Activated T-helper 9 cell treated with anti-CD3 and anti-CD28 coated beads, Interleukin-2, amount 50 U/mL, for 16 hours (primary cell): ENCODE results near the gene MON2.
A peak's percentile ranks its signal among the peaks of the same experiment; 100 is the strongest.
"Not testable (repeated sequence)": the region's sequence is repeated elsewhere in the genome, so short reads cannot be mapped to it uniquely, and the experiment has no call there.

Experiments
- DNase-seq: peaks from one replicate; pipeline ENCODE4 v3.0.0-alpha.2; 2020; ENCODE audit warnings: low read depth

The MON2 gene

DNA sequence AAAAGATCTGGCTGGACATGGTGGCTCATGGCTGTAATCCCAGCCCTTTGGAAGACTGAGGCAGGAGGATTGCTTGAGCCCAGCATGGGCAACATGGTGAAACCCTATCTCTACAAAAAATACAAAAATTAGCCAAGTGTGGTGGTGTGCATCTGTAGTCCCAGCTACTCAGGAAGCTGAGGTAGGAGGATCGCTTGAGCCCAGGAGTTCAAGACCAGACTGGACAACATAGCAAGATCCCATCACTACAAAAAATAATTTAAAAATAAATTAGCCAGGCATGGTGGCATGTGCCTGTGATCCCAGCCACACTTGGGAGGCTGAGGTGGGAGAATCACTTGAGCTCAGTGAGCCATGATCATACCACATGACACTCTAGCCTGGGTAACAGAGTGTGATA, 92.7 kb downstream of the MON2 start:
- DNase-seq = not testable (repeated sequence)

DNA sequence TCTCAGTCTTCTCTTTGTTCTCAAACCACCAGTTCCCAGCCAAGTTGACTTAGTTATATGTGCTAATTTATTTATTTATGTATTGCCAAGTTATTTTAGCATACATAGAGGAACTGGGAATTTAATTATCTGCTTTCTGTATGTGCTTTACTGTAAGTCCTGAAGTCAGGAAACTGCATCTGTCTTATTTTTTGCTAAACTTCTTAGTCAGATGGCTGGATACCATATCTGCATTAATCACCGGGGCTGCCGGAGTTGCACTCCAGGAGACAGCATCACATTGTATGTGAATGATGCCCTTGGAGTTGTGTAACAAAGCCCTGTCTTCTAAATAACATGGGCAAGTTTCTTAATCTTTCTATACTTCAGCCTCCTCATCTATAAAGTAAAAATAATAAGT, 96.2 kb downstream of the MON2 start:
- DNase-seq = no peak

DNA sequence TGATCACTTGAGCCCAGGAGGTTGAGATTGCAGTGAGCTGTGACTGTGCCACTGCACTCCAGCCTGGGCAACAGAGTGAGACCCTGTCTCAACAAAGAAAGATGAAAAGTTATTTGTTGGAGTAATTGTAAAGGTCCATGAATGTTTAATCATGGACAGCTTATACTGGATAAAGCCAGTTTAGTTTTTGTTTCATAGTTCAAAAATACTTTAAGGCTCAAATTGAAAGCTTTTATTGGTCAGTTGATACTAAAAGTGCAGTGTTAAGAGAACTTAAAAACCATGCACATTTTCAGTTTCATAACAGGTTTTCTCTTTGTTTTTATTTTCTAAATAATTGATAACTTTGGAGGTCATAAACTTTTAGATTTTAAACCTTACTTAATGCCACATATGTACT, 108.4 kb downstream of the MON2 start:
- no peak for DNase-seq

DNA sequence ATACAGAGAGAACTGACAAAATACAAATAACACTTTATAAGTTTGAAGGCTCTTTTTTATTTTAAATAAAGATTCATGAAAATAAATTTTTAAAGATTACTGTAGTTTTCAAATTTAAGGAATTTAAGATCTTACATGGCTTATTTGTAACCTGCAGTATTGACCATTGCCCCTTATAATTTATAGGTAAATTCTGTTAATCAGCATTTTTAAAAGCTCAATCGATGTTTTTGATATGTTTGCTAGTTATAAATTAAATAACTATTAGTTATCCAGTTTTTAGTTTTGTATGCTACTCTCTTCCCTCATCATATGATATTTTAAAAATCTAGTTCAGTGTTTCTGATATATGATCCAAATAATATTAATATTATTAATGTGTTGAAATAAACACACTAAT, 109.9 kb downstream of the MON2 start:
- no peak for DNase-seq

DNA sequence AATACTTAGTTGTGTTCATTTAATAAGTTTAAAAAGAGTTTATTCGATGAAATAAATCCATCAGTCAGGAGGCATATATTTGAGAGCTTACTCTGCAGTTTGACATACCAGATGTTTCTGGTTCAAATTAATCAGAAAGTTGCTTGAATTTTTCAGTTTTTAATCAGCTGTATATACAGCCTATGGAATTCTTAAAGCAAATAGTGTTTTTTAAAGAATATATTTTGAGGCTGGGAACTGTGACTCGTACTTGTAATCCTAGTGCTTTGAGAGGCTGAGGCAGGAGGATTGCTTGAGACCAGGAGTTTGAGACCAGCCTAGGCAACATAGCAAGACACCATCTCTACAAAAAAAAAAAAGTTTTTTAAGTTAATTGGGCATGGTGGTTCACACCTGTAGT, 112.1 kb downstream of the MON2 start:
- DNase-seq = no peak

DNA sequence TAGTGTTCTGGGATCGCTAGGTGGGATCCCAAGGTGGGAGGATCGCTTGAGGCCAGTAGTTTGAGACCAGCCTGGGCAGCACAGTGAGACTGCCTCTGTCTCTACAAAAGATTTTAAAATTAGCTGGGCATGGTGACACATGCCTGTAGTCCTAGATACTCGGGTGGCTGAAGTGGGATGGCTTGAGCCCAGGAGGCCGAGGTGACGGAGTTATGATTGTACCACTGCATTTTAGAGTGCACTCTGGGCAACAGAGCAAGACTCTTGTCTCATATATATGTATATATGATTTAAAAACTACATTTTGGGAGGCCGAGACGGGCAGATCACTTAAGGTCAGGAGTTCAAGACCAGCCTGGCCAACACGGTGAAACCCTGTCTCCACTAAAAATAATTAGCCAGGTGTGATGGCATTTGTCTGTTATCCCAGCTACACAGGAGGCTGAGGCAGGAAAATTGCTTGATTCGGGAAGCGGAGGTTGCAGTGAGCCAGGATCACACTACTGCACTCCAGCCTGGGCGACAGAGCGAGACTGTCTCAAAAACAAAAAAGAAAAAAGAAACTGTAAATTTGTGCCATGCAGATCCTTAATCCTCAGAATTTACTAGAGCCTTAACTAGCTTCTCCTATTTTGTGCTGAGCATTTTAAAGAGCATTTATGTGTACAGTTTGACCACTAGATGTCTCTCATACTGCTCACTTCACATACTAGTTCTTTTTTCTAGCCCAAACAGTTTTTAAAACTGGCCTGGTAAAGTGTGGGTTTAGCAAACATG, 114.8 kb downstream of the MON2 start:
- DNase-seq = no peak

DNA sequence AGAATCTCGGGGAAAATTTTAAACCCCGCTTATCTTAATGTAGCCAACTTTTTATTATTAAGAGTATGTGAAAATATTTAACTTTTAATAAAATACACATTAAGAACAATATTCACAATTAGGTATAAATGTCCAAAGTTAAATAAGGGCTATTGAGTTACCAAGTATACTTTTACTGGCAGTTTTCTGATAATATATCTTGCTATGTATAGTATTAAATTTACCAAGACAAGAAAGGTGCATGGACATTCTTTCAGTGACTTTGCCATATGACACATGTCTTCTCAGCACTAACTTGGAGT, 115.4 kb downstream of the MON2 start:
- no peak for DNase-seq

DNA sequence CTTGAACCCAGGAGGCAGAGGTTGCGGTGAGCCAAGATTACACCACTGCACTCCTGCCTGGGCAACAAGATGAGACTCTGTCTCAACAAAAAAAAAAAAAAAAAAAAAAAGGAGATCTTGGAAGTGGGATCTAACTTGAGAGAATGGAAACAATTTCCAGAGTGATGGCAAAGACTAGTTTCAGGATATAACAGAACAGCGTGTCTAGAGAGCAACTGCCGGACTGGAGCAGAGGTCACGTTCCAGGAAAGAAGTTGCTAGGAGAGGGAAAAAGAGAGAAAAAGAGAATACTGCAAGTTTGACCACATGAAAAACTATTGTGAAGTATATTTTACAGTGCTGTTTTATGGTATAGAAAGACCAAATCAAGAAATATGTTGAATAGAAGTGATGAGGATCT, 118.0 kb downstream of the MON2 start:
- no peak for DNase-seq

DNA sequence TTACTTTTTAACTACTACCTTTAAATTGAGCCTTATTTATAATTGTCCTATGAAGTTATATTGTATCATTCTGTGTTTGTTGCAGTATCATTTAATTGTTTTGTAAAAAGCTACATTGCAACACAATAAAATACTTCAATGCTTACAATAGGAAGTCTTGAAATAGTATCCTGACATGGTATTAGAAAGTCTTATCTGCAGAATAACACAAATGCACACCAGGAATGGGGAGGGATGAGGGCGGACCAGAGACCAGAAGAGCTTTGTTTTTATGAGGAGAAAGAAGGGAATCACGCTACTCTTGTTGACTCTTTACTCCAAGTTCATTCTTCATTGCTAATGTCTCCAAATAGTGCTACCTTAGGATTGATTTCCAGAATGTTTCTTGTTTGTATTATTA, 120.2 kb downstream of the MON2 start:
- DNase-seq = no peak

DNA sequence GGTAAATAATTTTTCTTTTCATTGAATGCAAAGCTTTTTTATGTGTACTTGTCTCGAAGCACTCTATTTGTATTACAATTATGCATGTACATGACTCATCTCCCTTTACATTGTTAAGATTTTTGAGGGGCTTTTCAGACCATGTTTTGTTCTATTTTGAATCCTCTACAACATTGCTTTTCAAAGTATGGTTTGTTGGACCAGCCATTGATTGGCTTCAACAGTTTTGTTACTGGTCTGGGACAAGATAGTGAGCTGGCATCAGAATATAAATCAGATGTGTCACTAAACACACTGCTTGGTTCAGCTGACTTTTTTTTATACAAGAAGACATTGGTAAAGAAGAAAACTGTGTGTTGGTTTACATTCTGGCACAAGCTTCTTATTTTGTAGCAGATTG, 122.3 kb downstream of the MON2 start:
- no peak for DNase-seq

DNA sequence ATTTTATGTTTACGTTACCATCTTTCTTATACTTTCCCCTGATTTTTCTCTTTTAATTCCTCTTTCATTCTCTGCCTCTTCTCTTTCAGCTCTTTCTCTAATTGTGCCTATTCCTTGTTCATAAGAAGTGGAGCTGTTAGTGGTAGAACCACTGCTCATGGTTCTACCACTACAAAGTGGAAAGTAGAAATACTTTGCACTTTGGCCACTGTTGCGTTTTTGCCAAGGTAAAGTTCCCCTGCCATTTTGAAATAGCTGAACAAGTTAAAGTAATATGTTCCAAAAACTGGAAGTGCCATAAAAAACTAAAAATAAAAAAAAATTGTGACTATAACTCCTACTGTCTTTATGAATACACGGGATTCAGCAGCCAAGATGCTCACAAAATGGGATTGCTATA, 130.6 kb downstream of the MON2 start:
- DNase-seq = no peak

DNA sequence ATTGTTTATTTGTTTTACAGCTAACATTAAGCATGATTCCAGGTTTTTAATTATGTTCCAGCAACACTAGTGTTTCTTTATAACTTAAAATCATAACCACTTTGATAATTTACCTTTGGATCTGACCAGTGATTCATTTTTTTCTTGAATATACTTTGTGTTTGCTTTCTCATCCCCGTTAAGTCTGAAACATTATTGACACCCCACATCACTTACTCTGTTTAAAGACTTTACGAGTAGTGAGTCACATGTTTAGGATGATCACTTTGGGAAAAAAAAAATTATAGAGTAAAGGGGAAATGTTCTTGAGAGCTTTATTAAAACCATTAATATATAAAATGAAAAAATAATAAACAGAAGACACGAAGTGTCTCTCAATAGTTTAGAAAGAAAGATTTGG, 132.2 kb downstream of the MON2 start:
- DNase-seq = no peak

DNA sequence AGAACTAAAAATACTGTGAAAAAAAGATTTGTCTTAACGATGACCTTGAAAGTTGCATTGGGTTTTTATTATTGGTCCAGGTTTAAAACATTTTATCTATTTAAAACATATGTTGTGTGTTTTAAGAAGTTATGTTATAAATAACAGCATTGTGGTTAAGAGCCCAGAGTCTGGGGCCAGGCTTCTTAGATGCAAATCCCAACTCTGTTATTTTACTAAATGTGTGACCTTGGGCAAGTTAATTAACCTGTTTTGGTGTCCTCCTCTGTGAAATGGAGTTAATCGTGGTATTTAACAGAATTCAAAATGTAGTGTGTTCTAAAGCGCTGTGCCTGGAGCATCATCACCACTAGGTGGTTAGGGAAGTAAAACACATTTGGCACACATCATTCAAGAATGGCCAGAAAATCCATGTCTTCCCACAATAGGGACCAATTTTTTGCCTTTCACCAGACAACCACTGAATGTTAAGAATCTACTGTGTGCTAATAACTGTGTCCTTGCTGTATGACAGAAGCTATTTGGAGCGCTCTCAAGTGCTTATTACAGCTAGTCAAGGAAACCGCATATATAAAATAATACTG, 133.3 kb downstream of the MON2 start:
- no peak for DNase-seq

DNA sequence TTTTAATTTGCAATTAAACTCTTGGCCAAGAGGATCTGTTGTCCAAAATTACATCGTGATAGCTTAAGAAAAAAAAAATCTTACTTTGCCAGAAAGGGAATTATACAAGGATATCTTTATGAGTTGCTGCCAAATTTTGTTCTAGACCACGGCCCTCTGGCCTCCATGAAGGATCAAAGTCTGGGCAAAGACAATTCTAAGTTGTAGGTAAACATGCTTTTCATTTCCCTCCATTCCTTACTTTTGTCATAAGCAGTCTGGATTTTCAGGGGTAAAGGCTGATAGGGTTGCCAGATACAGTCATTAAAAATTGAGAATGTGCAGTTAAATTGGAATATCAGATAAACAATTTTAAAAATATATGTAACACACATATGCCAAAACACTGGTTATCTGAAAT, 135.1 kb downstream of the MON2 start:
- DNase-seq = no peak

DNA sequence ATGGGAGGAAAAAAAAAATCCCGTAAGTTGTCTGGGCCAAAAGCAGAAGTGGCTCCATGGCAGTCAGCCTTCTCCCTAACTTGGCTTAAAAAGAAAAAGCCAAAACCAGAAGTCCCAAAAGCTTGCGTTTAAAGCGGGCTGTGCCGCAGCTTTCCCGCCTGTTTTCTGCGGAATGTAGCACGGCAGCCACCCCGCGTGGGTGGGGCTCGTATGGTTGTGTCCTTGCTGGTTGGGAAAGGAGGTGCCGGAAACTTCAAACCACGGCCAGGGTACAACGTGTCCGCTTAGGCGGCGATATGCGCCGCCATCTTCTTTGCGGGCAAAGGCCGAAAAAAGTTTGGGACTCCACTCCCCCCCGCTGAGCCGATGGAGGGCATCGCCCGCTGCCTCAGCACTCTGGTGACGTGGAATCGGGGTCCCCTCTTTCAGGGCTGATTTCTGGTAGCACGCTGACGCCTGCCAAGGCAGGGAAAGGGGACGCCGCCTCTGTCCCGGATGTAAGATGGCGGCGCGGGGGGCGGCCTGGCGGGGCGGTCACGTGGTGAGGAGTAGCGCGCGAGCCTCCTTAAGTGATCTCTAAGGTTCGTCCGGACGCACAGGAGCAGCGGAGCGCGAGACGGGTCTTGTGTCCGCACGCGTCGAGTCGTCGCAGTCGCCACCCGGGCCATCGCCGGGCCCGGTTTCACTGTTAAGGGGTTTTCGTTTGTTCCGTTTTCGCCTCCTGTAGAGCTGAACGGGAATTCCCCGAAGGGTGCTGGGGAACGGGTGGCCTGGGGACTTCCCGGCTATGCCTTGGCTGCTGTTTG, 135.8 kb downstream of the MON2 start:
- peak; percentile 78 for DNase-seq

DNA sequence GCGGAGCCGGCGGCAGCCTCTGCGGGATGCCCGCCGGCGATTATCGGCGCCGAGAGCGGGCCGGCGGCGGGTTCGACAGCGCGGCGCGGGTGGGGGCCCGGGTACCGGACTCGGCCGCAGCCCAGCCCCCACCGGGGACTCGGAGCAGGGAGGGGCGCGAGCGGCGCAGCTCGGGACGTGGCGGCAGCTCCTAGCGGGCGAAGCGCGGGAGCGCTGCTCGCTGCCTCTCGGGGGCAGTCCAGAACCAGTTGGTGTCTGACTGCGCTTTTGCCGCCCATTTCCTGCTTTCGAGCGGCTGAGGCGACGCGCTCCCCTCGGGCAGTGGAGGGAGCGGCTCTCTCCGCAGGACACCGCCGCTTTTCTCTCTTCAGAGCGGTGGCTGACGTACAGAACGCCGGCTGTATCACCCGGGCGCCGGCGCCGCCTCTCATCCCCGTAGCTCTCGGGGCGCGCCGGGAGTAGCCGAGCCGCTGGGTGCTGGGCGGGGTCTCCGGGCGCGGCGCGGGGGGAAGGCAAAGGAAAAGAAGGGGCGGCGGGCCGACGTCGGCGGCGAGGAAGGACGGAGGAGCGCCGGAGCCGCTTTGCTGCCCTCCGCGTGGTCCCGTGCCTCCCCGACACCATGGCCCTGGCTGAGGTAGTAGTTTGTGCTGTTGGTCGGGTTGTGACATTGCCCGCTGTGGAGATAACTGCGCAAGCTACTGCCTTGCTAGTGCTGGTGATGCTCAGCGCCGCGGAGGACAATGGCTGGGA, 136.6 kb downstream of the MON2 start:
- peak; percentile 68 for DNase-seq

DNA sequence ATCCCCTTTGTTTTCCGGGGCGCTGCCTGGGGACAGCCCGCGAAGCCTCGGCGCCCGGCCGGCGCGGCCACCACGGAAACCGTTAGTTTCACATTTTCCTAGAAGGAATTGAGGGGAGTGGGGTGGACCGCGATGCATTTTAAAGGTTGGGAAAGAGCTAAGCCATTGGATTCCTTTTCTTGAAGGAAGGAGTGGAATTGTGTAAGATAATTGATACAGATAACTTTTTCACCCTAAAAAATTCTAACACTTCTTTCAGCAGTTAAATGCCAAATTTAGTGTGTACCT, 137.1 kb downstream of the MON2 start:
- DNase-seq = no peak

DNA sequence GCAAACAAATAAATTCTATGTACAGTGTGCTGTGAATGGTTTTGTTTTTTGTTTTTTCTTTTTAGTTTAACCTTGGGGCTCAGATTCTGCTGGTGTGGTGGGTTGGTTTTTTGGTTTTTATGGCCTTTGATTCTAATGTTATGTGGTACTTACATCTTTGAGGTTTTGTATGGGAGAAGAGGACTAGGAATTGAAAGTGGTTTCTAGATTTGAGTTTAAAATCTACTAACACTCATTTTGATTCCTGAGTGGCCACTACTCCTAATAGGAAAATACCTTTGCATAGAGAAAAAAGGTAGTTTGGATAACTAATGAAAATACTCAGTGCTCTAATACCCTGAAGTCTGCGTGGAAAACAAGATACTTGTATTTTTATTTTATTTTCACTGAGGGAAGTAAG, 137.7 kb downstream of the MON2 start:
- DNase-seq = no peak

DNA sequence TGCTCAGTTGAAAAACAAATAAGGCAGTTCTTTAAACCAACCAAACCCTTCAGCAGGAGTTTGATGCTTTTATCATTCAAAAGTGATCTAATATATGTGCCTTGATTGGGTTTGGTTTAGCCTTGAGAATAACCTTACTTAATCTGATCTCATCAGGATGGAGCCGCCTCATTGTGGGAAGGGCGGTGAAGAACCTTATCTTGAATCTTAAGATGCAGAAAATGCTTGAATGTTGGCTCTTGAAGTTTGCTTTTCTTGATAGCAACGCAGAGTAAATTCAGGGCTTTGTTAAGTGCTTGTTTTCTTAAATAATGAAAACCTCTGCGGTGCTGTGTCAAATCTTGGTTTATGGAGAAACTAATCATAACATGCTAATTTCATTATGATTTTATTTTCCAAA, 138.2 kb downstream of the MON2 start:
- no peak for DNase-seq

DNA sequence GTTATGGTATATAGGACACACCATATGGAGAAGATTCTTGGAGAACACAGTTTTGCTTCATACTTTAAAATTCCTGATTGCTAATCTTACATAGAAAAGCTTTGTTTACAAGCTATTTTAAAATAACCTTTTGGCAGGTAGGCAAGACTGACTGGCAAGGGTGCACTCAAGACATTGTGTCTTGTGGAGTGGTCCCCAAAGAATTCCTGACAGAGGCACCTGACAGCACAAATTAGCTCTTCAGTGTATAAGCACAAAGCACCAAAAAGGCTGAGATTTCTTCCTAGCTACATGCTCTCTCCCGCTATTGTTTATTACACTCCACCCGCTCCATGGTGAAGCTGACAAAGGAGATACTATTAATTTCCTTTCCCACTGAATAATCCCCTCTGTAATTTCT, 139.4 kb downstream of the MON2 start:
- DNase-seq = no peak

DNA sequence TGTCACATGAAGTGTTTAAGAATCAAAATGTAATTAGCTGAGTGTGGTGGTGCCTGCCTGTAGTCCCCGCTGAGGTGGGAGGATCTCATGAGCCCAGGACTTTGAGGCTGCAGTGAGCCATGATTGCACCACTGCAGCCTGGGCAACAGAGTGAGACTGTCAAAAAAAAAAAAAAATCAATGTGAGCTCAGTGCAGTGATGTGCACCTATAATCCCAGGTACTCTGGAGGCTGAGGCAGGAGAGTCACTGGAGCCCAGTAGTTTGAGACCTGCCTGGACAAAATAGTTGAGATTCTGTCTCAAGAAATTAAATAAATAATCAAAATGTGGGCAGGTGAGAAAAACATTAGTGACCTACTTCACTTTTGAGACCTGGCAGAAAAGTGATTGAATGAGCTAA, 140.0 kb downstream of the MON2 start:
- DNase-seq = no peak

DNA sequence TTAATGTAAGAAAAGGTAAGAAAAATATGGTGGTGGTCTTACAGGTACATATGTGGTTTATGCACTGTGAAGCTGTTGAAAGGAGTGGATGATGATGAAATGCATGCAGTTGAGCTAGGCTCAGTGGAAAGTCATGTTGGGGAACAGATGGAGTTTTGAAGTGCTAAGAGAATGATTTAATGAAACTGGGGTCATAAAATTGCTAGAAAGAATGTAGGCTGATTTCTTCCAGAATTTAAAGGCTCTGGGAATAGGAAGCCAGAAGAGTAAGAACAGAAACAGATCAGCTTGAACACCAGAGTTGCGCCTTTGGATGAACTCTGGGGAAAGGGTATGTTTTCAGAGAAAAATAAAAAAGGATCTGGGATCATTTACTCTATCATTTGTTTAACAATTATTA, 146.5 kb downstream of the MON2 start:
- DNase-seq = no peak

DNA sequence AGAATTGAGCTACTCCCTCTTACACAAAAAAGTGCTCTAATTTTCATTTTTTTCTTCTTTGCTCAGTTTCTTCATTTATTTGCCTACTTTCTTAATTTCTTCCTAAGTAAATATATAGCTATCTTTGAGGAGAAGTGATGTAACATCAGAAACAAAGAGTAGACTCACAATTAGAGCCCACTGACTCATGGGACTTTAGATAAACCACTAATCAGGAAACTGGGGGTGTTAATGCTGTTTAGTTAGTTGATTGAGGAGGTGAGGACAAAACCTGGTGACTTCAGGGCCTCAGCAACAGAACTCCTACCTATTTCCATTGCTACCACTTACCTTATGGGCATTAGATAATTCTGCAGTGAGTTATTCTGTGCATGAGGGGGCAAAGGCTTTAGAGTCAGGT, 151.7 kb downstream of the MON2 start:
- no peak for DNase-seq
